IMR-90 (cell line): ENCODE data around the gene CDKN1C. TPM values are rescaled to one million over a fixed set of nuclear protein-coding genes. Genes with fewer than 3 reads are reported as not detected.

Source experiments
- ATAC-seq: fragments of 200-7000 bp; cut with Tn5 transposase; 2 replicates; pipeline ENCODE4 v1.9.1; 2020; ENCODE audit warnings: low read depth, mild to moderate bottlenecking, moderate library complexity
- BruUV-seq: library from RNA; stranded (reverse); fragments of 400-500 nt; replicated peaks from 2 replicates; lab custom pipeline; 2021; lab: Mats Ljungman, UMichigan
- CTCF ChIA-PET: fragments of 300-600 bp; formaldehyde crosslinking; extraction: SDS; loops from one replicate; lab custom pipeline; 2021; ENCODE audit warnings: antibody characterized with exemption; lab: Yijun Ruan, JAX
- POLR2A ChIA-PET: fragments of 300-600 bp; sonication (Branson Sonifier 250); formaldehyde crosslinking; loops from one replicate; lab custom pipeline; 2022; ENCODE audit warnings: antibody characterized with exemption; ENCODE audit not compliant: unreplicated experiment; lab: Charles Lee
- DNase-seq: peaks from one replicate; pipeline ENCODE4 v3.0.0; 2013
- H2AFZ ChIP-seq: replicated peaks from 2 replicates; pipeline ENCODE3; 2013; ENCODE audit warnings: low read length, mild to moderate bottlenecking; ENCODE audit not compliant: poor library complexity
- H2AK5ac ChIP-seq: 2 replicates; pipeline ENCODE4 v1.6.1; 2013; ENCODE audit warnings: low read depth, low read length, inconsistent platforms
- H2AK9ac ChIP-seq: replicated peaks from 2 replicates; pipeline ENCODE3; 2013; ENCODE audit warnings: mild to moderate bottlenecking, low read depth, low read length, moderate library complexity; ENCODE audit not compliant: poor library complexity
- H2BK120ac ChIP-seq: 2 replicates; pipeline ENCODE4 v1.6.1; 2013; ENCODE audit warnings: low read depth, low read length, inconsistent platforms
- H2BK15ac ChIP-seq: 3 replicates; pipeline ENCODE4 v1.6.1; 2013; ENCODE audit warnings: low read depth, low read length, inconsistent platforms
- H2BK20ac ChIP-seq: 2 replicates; pipeline ENCODE4 v1.6.1; 2013; ENCODE audit warnings: low read depth, mild to moderate bottlenecking, inconsistent platforms, low read length, moderate library complexity
- H2BK5ac ChIP-seq: 2 replicates; pipeline ENCODE4 v1.6.1; 2013; ENCODE audit warnings: mild to moderate bottlenecking, low read depth, low read length, inconsistent platforms; ENCODE audit not compliant: poor library complexity, severe bottlenecking
- H3K14ac ChIP-seq: replicated peaks from 2 replicates; pipeline ENCODE4 v1.6.1; 2013; ENCODE audit warnings: low read depth, low read length, inconsistent platforms
- H3K18ac ChIP-seq: 2 replicates; pipeline ENCODE4 v1.6.1; 2013; ENCODE audit warnings: low read depth, low read length, control low read depth
- H3K23ac ChIP-seq: 2 replicates; pipeline ENCODE4 v1.6.1; 2013; ENCODE audit warnings: low read depth, low read length, inconsistent platforms
- H3K27ac ChIP-seq: 2 replicates; pipeline ENCODE4 v1.5.1; 2013; ENCODE audit warnings: mild to moderate bottlenecking, control low read depth, low read length; ENCODE audit not compliant: insufficient read depth
- H3K27me3 ChIP-seq: 2 replicates; pipeline ENCODE4 v1.6.1; 2013; ENCODE audit warnings: low read length; ENCODE audit not compliant: control insufficient read depth, insufficient read depth
- H3K36me3 ChIP-seq: 2 replicates; pipeline ENCODE4 v1.6.1; 2013; ENCODE audit warnings: low read length, mixed read lengths; ENCODE audit not compliant: control insufficient read depth, insufficient read depth
- H3K4ac ChIP-seq: 2 replicates; pipeline ENCODE4 v1.6.1; 2013; ENCODE audit warnings: low read depth, low read length, inconsistent platforms
- H3K4me1 ChIP-seq: 2 replicates; pipeline ENCODE4 v1.6.1; 2013; ENCODE audit warnings: low read length, mixed read lengths; ENCODE audit not compliant: control insufficient read depth, insufficient read depth
- H3K4me2 ChIP-seq: 2 replicates; pipeline ENCODE4 v1.6.1; 2013; ENCODE audit warnings: low read depth, mild to moderate bottlenecking, control low read depth, low read length, moderate library complexity
- H3K4me3 ChIP-seq: 2 replicates; pipeline ENCODE4 v1.5.1; 2013; ENCODE audit warnings: low read depth, mild to moderate bottlenecking, control low read depth, low read length, moderate library complexity; ENCODE audit not compliant: insufficient read depth
- H3K56ac ChIP-seq: 2 replicates; pipeline ENCODE4 v1.6.1; 2013; ENCODE audit warnings: low read length, inconsistent platforms; ENCODE audit not compliant: insufficient read depth; ENCODE audit errors: extremely low read depth
- H3K79me1 ChIP-seq, 2 experiments: 2 replicates each; pipeline ENCODE4 v1.6.1; 2013; ENCODE audit warnings: low read length in 2 of 2, inconsistent platforms in 1 of 2, low read depth in 1 of 2
- H3K9ac ChIP-seq: 2 replicates; pipeline ENCODE4 v1.6.1; 2013; ENCODE audit warnings: low read depth, low read length, control low read depth
- H3K9me1 ChIP-seq: 2 replicates; pipeline ENCODE4 v1.6.1; 2013; ENCODE audit warnings: low read length, inconsistent platforms; ENCODE audit not compliant: insufficient read depth
- H3K9me3 ChIP-seq: 2 replicates; pipeline ENCODE4 v1.6.1; 2013; ENCODE audit warnings: low read length; ENCODE audit not compliant: control insufficient read depth, insufficient read depth
- H4K20me1 ChIP-seq: 2 replicates; pipeline ENCODE4 v1.6.1; 2013; ENCODE audit warnings: low read length, inconsistent platforms; ENCODE audit not compliant: insufficient read depth
- H4K5ac ChIP-seq: 2 replicates; pipeline ENCODE4 v1.6.1; 2013; ENCODE audit warnings: mild to moderate bottlenecking, low read depth, low read length, control low read depth
- H4K8ac ChIP-seq, 2 experiments: 2 replicates each; pipeline ENCODE4 v1.6.1; 2013; ENCODE audit warnings: low read depth in 2 of 2, low read length in 2 of 2, control low read depth in 1 of 2, inconsistent platforms in 1 of 2
- H4K91ac ChIP-seq: 2 replicates; pipeline ENCODE4 v1.6.1; 2013; ENCODE audit warnings: low read depth, low read length, inconsistent platforms; ENCODE audit not compliant: insufficient read depth
- BHLHE40 ChIP-seq: fragments of 150-350 bp; IDR thresholded peaks from 2 replicates; pipeline ENCODE4 v1.6.1; 2016; ENCODE audit warnings: mild to moderate bottlenecking, low read depth, low read length
- CHD1 ChIP-seq: IDR thresholded peaks from 2 replicates; pipeline ENCODE4 v1.6.1; 2012; ENCODE audit warnings: low read depth, low read length, improper control_type of control experiment
- CTCF ChIP-seq: conservative IDR thresholded peaks from 2 replicates; pipeline ENCODE4 v1.5.1; 2012; ENCODE audit warnings: mild to moderate bottlenecking, low read depth, low read length, improper control_type of control experiment
- ELK1 ChIP-seq: fragments of 150-350 bp; IDR thresholded peaks from 2 replicates; pipeline ENCODE4 v1.6.1; 2016; ENCODE audit warnings: low read depth, mild to moderate bottlenecking, low read length, moderate library complexity, borderline replicate concordance
- FOS ChIP-seq: fragments of 150-350 bp; IDR thresholded peaks from 2 replicates; pipeline ENCODE4 v1.6.1; 2016; ENCODE audit warnings: low read depth, low read length
- MAZ ChIP-seq: IDR thresholded peaks from 2 replicates; pipeline ENCODE4 v1.6.1; 2012; ENCODE audit warnings: low read depth, mild to moderate bottlenecking, low read length, improper control_type of control experiment, moderate library complexity, borderline replicate concordance
- MXI1 ChIP-seq: IDR thresholded peaks from 2 replicates; pipeline ENCODE4 v1.6.1; 2012; ENCODE audit warnings: low read depth, mild to moderate bottlenecking, low read length, moderate library complexity, borderline replicate concordance
- RAD21 ChIP-seq: IDR thresholded peaks from 2 replicates; pipeline ENCODE4 v1.6.1; 2012; ENCODE audit warnings: low read length, improper control_type of control experiment
- RCOR1 ChIP-seq: IDR thresholded peaks from 2 replicates; pipeline ENCODE4 v1.6.1; 2012; ENCODE audit warnings: mild to moderate bottlenecking, low read length, improper control_type of control experiment; ENCODE audit not compliant: insufficient replicate concordance
- RFX5 ChIP-seq: IDR thresholded peaks from 2 replicates; pipeline ENCODE4 v1.8.0; 2012; ENCODE audit warnings: low read depth, mild to moderate bottlenecking, low read length, moderate library complexity
- USF2 ChIP-seq: fragments of 150-350 bp; IDR thresholded peaks from 2 replicates; pipeline ENCODE4 v1.6.1; 2017; ENCODE audit warnings: mild to moderate bottlenecking, antibody characterized with exemption, low read length, low read depth
- WGBS, 2 experiments: methylation state at CpG; one replicate each; pipeline versions ENCODE4 v1.1.5 to v1.1.7; 2013; ENCODE audit warnings: missing lambda C conversion rate in 2 of 2; ENCODE audit not compliant: insufficient read length in 1 of 2; ENCODE audit errors: extremely low coverage in 2 of 2; 5-methylcytosine and 5-hydroxymethylcytosine counted together
- dilution Hi-C: fragments of 300-500 bp; cut with HindIII; formaldehyde crosslinking; loops from one replicate; pipeline ENCODE4 v1.14.3; 2018; ENCODE audit warnings: low sequenced_read_pairs; ENCODE audit not compliant: unreplicated experiment
- in situ Hi-C: fragments of 300-500 bp; cut with MboI; formaldehyde crosslinking; loops from 3 replicates; pipeline ENCODE4 v1.14.3; 2019; ENCODE audit warnings: low sequenced_read_pairs, inconsistent platforms, mixed read lengths
- intact Hi-C: fragments of 100-400 bp; cut with micrococcal nuclease; formaldehyde crosslinking; loops from 2 replicates; pipeline ENCODE4 v1.10.0; 2022
- polyA plus RNA-seq, 3 experiments: library from polyadenylated mRNA; depleted of rRNA; stranded (reverse); fragments of >200 nt; gene quantifications; 2 replicates each; pipeline ENCODE4 v1.2.3, GENCODE V29; 2012; ENCODE audit warnings: low replicate concordance in 1 of 3
- total RNA-seq: library from RNA; depleted of rRNA; stranded (reverse); fragments of >200 nt; gene quantifications from 2 replicates; pipeline ENCODE4 v1.2.3, GENCODE V29; 2012

The CDKN1C gene
- total and polyA plus RNA-seq, 2 of the 4 experiments (the other 2 are of a cell fraction), result 1.6 to 3.0 TPM

- TF ChIP-seq RFX5, result no peak
These were observed 26.3 kb upstream of the CDKN1C start (continued) for GRCh38 chr11:2911785-2912391.

GRCh38 chr11:2911088-2911784 lies 25.7 kb upstream of the CDKN1C start:
- H4K5ac ChIP-seq, result no peak overlapping the region
- no peak overlapping the region for H4K8ac ChIP-seq
- no peak overlapping the region for H3K4me3 ChIP-seq
- no peak overlapping the region for H2BK20ac ChIP-seq
- peak overlapping the region; percentile 72 for H2AK9ac ChIP-seq
- H3K27me3 ChIP-seq, result no peaks in the 10 kb centered on the region
- no peak overlapping the region for H2BK5ac ChIP-seq
- BruUV-seq, result no TSS peak
- intact Hi-C loops (no loop called here), in situ Hi-C loops (no loop called here), dilution Hi-C loops (no loop called here)
- no peak overlapping the region for H2BK120ac ChIP-seq
- peaks cover 0 to 7% of the 10 kb centered on the region in 2 experiments; a peak in 1 of 4 replicates for H3K79me1 ChIP-seq
- WGBS, 2 experiments, result 77% methylated on average over 8 of the region's 18 CpGs; no CpG with 5 or more reads in 1 of the 2 experiments
- ATAC-seq, result no peak
- H3K9me3 ChIP-seq, result peaks cover 3% of the 10 kb centered on the region; the same call in 1 of the 2 replicates
- H3K18ac ChIP-seq, result no peak overlapping the region
- no peak overlapping the region for H4K91ac ChIP-seq
- H3K56ac ChIP-seq, result no peak overlapping the region
- CTCF ChIA-PET, result no interaction called here
- no peak overlapping the region for H3K9ac ChIP-seq
- H2AFZ ChIP-seq, result no peak overlapping the region
- H3K23ac ChIP-seq, result no peak overlapping the region
- no peak for TF ChIP-seq RAD21
- TF ChIP-seq ELK1, result no peak
- TF ChIP-seq USF2, result no peak
- no peak for TF ChIP-seq CTCF
- no peak for TF ChIP-seq CHD1
- TF ChIP-seq MAZ, result no peak
- no peak for TF ChIP-seq BHLHE40
- no peak for TF ChIP-seq RCOR1
- no peak for TF ChIP-seq FOS
- no peak for TF ChIP-seq MXI1
- H3K14ac ChIP-seq, result no peak overlapping the region
- H3K27ac ChIP-seq, result no peak overlapping the region
- peaks cover 11% of the 10 kb centered on the region for H3K9me1 ChIP-seq
- no peak for DNase-seq
- H3K4me1 ChIP-seq, result peaks cover 16% of the 10 kb centered on the region
- POLR2A ChIA-PET, result no interaction called here
- H3K4me2 ChIP-seq, result no peak overlapping the region
- peak overlapping the region; percentile 88 for H2AK5ac ChIP-seq
- H4K20me1 ChIP-seq, result no peaks in the 10 kb centered on the region
- no peak overlapping the region for H3K4ac ChIP-seq
- H3K36me3 ChIP-seq, result peaks cover 2% of the 10 kb centered on the region; the same call in 1 of the 2 replicates
- H2BK15ac ChIP-seq, result 0 out of 3 replicates have a peak overlapping the region, but pooled peaks have one; percentile 1
